Measurements from ENCODE around the gene MAPK10. TPM values are rescaled to one million over a fixed set of nuclear protein-coding genes. Genes with fewer than 3 reads are reported as not detected.

Gene MAPK10
- total and polyA plus RNA-seq, 4 donors: 0.82 to 3.6 (median 2.3) TPM

DNA sequence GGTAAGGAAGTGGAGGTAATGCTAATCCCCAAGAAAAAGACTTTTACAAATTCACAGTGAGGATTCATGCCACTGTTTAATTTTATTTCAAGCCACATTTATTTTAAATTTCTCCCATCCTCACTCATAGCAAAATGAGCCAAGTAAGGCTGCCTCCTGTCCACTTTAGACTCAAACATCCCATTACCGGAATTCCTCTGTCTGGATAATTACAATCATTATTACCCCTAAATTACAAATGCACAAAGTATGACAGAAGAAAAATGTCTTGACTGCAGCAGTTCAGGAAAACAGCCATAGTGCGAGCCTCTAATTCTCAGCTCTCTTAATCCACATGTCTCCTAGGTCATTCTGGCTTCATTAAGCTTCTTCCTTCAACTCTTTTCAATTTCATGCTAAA is 57.0 kb downstream of the MAPK10 start:
- H3K9ac ChIP-seq (ENCODE audit: low read depth in 1 of 2, low read length in 2 of 2): no peak overlapping the region
- H3K4me3 ChIP-seq (ENCODE audit: low read depth in 1 of 3, low read length in 3 of 3): no peak overlapping the region
- H3K27ac ChIP-seq (ENCODE audit: low read depth in 1 of 2, low read length in 2 of 2): no peak overlapping the region
- no peaks in the 10 kb centered on the region for H3K27me3 ChIP-seq (ENCODE audit: control insufficient read depth in 4 of 4, insufficient read depth in 4 of 4, low read length in 3 of 4)
- TF ChIP-seq TAF1 (conservative IDR thresholded peaks at IDR 0.05) (no peak), HNF4G (IDR thresholded peaks at IDR 0.05) (no peak), NR2F2 (IDR thresholded peaks at IDR 0.05) (no peak), HNF4A (conservative IDR thresholded peaks at IDR 0.05) (no peak), RXRA (IDR thresholded peaks at IDR 0.05) (no peak), JUND (IDR thresholded peaks at IDR 0.05) (no peak)
- TF ChIP-seq, protein P1, sequence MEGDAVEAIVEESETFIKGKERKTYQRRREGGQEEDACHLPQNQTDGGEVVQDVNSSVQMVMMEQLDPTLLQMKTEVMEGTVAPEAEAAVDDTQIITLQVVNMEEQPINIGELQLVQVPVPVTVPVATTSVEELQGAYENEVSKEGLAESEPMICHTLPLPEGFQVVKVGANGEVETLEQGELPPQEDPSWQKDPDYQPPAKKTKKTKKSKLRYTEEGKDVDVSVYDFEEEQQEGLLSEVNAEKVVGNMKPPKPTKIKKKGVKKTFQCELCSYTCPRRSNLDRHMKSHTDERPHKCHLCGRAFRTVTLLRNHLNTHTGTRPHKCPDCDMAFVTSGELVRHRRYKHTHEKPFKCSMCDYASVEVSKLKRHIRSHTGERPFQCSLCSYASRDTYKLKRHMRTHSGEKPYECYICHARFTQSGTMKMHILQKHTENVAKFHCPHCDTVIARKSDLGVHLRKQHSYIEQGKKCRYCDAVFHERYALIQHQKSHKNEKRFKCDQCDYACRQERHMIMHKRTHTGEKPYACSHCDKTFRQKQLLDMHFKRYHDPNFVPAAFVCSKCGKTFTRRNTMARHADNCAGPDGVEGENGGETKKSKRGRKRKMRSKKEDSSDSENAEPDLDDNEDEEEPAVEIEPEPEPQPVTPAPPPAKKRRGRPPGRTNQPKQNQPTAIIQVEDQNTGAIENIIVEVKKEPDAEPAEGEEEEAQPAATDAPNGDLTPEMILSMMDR (IDR thresholded peaks at IDR 0.05; ENCODE audit: low read depth, low read length, missing input control): no peak
- TF ChIP-seq, protein P2, sequence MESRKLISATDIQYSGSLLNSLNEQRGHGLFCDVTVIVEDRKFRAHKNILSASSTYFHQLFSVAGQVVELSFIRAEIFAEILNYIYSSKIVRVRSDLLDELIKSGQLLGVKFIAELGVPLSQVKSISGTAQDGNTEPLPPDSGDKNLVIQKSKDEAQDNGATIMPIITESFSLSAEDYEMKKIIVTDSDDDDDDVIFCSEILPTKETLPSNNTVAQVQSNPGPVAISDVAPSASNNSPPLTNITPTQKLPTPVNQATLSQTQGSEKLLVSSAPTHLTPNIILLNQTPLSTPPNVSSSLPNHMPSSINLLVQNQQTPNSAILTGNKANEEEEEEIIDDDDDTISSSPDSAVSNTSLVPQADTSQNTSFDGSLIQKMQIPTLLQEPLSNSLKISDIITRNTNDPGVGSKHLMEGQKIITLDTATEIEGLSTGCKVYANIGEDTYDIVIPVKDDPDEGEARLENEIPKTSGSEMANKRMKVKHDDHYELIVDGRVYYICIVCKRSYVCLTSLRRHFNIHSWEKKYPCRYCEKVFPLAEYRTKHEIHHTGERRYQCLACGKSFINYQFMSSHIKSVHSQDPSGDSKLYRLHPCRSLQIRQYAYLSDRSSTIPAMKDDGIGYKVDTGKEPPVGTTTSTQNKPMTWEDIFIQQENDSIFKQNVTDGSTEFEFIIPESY (IDR thresholded peaks at IDR 0.05): no peak
- TF ChIP-seq, protein P3, sequence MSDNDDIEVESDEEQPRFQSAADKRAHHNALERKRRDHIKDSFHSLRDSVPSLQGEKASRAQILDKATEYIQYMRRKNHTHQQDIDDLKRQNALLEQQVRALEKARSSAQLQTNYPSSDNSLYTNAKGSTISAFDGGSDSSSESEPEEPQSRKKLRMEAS (IDR thresholded peaks at IDR 0.05): no peak
- TF ChIP-seq, protein P4, sequence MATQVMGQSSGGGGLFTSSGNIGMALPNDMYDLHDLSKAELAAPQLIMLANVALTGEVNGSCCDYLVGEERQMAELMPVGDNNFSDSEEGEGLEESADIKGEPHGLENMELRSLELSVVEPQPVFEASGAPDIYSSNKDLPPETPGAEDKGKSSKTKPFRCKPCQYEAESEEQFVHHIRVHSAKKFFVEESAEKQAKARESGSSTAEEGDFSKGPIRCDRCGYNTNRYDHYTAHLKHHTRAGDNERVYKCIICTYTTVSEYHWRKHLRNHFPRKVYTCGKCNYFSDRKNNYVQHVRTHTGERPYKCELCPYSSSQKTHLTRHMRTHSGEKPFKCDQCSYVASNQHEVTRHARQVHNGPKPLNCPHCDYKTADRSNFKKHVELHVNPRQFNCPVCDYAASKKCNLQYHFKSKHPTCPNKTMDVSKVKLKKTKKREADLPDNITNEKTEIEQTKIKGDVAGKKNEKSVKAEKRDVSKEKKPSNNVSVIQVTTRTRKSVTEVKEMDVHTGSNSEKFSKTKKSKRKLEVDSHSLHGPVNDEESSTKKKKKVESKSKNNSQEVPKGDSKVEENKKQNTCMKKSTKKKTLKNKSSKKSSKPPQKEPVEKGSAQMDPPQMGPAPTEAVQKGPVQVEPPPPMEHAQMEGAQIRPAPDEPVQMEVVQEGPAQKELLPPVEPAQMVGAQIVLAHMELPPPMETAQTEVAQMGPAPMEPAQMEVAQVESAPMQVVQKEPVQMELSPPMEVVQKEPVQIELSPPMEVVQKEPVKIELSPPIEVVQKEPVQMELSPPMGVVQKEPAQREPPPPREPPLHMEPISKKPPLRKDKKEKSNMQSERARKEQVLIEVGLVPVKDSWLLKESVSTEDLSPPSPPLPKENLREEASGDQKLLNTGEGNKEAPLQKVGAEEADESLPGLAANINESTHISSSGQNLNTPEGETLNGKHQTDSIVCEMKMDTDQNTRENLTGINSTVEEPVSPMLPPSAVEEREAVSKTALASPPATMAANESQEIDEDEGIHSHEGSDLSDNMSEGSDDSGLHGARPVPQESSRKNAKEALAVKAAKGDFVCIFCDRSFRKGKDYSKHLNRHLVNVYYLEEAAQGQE (IDR thresholded peaks at IDR 0.05): no peak
- peaks cover 0 to 4% (median 1%) of the 10 kb centered on the region in 4 donors for H3K9me3 ChIP-seq (ENCODE audit: control insufficient read depth in 4 of 4, low read length in 3 of 4)
- H3K36me3 ChIP-seq (ENCODE audit: control insufficient read depth in 4 of 4, insufficient read depth in 3 of 4, low read depth in 1 of 4, low read length in 3 of 4): no peaks in the 10 kb centered on the region
- DNase-seq (ENCODE audit: low spot score): no peak
- WGBS: 88% methylated on average over 2 of the region's 2 CpGs
- H3K4me1 ChIP-seq (ENCODE audit: control insufficient read depth in 4 of 4, insufficient read depth in 4 of 4, low read length in 3 of 4): no peaks in the 10 kb centered on the region

DNA sequence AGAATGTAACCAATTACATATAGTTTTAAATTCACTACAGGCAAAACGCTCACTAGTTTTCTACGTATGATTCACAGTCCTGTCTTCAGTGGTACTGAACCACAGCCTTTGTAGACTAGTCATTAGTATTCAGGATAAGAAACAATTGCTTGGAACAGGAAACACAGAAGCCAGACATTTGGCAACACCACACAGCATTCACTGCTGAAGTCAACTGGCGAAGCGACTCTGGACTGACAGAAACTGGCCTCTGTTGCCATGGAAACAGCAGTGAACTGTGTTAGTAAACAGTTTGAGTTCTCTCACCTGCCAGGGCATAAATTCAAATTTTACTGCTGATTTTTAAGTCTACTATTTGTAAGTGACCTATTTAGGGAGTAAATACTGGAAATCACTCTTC is 57.6 kb downstream of the MAPK10 start:
- no peak overlapping the region for H3K9ac ChIP-seq (ENCODE audit: low read depth in 1 of 2, low read length in 2 of 2)
- no peak overlapping the region for H3K4me3 ChIP-seq (ENCODE audit: low read depth in 1 of 3, low read length in 3 of 3)
- H3K27ac ChIP-seq (ENCODE audit: low read depth in 1 of 2, low read length in 2 of 2): no peak overlapping the region
- no peaks in the 10 kb centered on the region for H3K36me3 ChIP-seq (ENCODE audit: control insufficient read depth in 4 of 4, insufficient read depth in 3 of 4, low read depth in 1 of 4, low read length in 3 of 4)
- no peaks in the 10 kb centered on the region for H3K27me3 ChIP-seq (ENCODE audit: control insufficient read depth in 4 of 4, insufficient read depth in 4 of 4, low read length in 3 of 4)
- 37% methylated on average over 4 of the region's 4 CpGs for WGBS
- no peak for DNase-seq (ENCODE audit: low spot score)
- peaks cover 0 to 4% (median 1%) of the 10 kb centered on the region in 4 donors for H3K9me3 ChIP-seq (ENCODE audit: control insufficient read depth in 4 of 4, low read length in 3 of 4)
- H3K4me1 ChIP-seq (ENCODE audit: control insufficient read depth in 4 of 4, insufficient read depth in 4 of 4, low read length in 3 of 4): no peaks in the 10 kb centered on the region
- TF ChIP-seq TAF1 (conservative IDR thresholded peaks at IDR 0.05): no peak
- no peak for TF ChIP-seq HNF4G (IDR thresholded peaks at IDR 0.05)
- TF ChIP-seq FOXA1 (IDR thresholded peaks at IDR 0.05): no peak
- TF ChIP-seq JUND (IDR thresholded peaks at IDR 0.05): no peak
- TF ChIP-seq, protein P2 (IDR thresholded peaks at IDR 0.05): no peak
- TF ChIP-seq, protein P4 (IDR thresholded peaks at IDR 0.05): no peak
- TF ChIP-seq, protein P1 (IDR thresholded peaks at IDR 0.05; ENCODE audit: low read depth, low read length, missing input control): no peak
- TF ChIP-seq FOXA2 (IDR thresholded peaks at IDR 0.05): no peak
- TF ChIP-seq, protein P5, sequence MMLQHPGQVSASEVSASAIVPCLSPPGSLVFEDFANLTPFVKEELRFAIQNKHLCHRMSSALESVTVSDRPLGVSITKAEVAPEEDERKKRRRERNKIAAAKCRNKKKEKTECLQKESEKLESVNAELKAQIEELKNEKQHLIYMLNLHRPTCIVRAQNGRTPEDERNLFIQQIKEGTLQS (IDR thresholded peaks at IDR 0.05): no peak
- TF ChIP-seq HNF4A (conservative IDR thresholded peaks at IDR 0.05): no peak
- TF ChIP-seq NR2F2 (IDR thresholded peaks at IDR 0.05): no peak
- TF ChIP-seq, protein P3 (IDR thresholded peaks at IDR 0.05): no peak
- no peak for TF ChIP-seq SP1 (IDR thresholded peaks at IDR 0.05)

All from liver (tissue), 9 donors.